Transverse colon (tissue), 4 donors: ENCODE measurements around the gene PDE4B. TPM values are rescaled to one million over a fixed set of nuclear protein-coding genes. Genes with fewer than 3 reads are reported as not detected.

ENCODE experiments used
- DNase-seq: peaks from one replicate; pipeline ENCODE4 v3.0.0-alpha.2; 2019
- H3K27ac ChIP-seq, 4 donors: fragments of 200-600 bp; sonication (generic); 2 replicates each; pipeline ENCODE4 v1.5.1; 2016 to 2018; ENCODE audit warnings: inconsistent platforms in 4 of 4
- H3K27me3 ChIP-seq: fragments of 200-600 bp; sonication (generic); 2 replicates; pipeline ENCODE4 v1.5.1; 2017; ENCODE audit warnings: inconsistent platforms
- H3K36me3 ChIP-seq, 4 donors: fragments of 200-600 bp; sonication (generic); 2 replicates each; pipeline ENCODE4 v1.5.1; 2017 to 2019; ENCODE audit warnings: inconsistent platforms in 4 of 4
- H3K4me1 ChIP-seq, 4 donors: fragments of 200-600 bp; sonication (generic); 2 replicates each; pipeline ENCODE4 v1.5.1; 2017 to 2020; ENCODE audit warnings: inconsistent platforms in 4 of 4
- H3K4me3 ChIP-seq, 4 donors: fragments of 200-600 bp; sonication (generic); 1 replicate in 1 of 4; 2 replicates in 3 of 4; pipeline versions ENCODE4 v1.5.1 to v1.6.1; 2017 to 2019; ENCODE audit warnings: inconsistent platforms in 4 of 4
- H3K9me3 ChIP-seq, 2 donors: fragments of 200-600 bp; sonication (generic); 2 replicates each; pipeline ENCODE4 v1.5.1; 2017 to 2019; ENCODE audit warnings: inconsistent platforms in 2 of 2
- EP300 ChIP-seq: sonication (generic); formaldehyde crosslinking; IDR thresholded peaks from one replicate; pipeline ENCODE4 v1.6.1; 2017; ENCODE audit warnings: antibody characterized with exemption, low read depth
- POLR2A ChIP-seq: fragments of 450-650 bp; IDR thresholded peaks from one replicate; pipeline ENCODE4 v1.6.1; 2016; ENCODE audit warnings: antibody characterized with exemption, mild to moderate bottlenecking, moderate library complexity
- POLR2AphosphoS5 ChIP-seq, 3 donors: sonication (generic); formaldehyde crosslinking; IDR thresholded peaks; one replicate each; pipeline ENCODE4 v1.6.1; 2016; ENCODE audit warnings: antibody characterized with exemption in 3 of 3
- WGBS, 2 donors: methylation state at CpG; one replicate each; pipeline ENCODE4 v1.1.5; 2018; ENCODE audit warnings: low coverage in 1 of 2; 5-methylcytosine and 5-hydroxymethylcytosine counted together
- in situ Hi-C, 4 donors: fragments of 200-750 bp; cut with MboI; loops; one replicate each; pipeline versions ENCODE4 v1.15.0 to v1.15.1; 2017; ENCODE audit warnings: low sequenced_read_pairs in 3 of 4, low pct_ligation_motif_present in 1 of 4, low pct_unique_long_range_greater_than_20kb in 1 of 4
- intact Hi-C: fragments of 100-400 bp; cut with DNase I; formaldehyde crosslinking; loops from one replicate; pipeline ENCODE4 v1.15.1; 2023; ENCODE audit warnings: low total_unique reads
- total RNA-seq, 4 donors: library from RNA; depleted of rRNA; stranded (reverse); fragments of >200 nt; gene quantifications; one replicate each; pipeline ENCODE4 v1.1.0, GENCODE V29; 2016
- TF ChIP-seq, protein P1 (sequence below), 5 experiments: fragments of 200-600 bp in 3 of 5; fragments of 450-650 bp in 2 of 5; sonication (generic) in 3 of 5; IDR thresholded peaks; 1 replicate in 2 of 5; 2 replicates in 3 of 5; pipeline ENCODE4 v1.5.1; 2016 to 2017; ENCODE audit warnings: antibody characterized with exemption in 5 of 5, inconsistent platforms in 3 of 5, mild to moderate bottlenecking in 2 of 5, moderate library complexity in 1 of 5

Gene PDE4B
- 10 to 100 TPM in 1 of 4 donors, 1 to 10 TPM in 3; 4.5 to 14.8 (median 6.5) TPM for total RNA-seq

DNA sequence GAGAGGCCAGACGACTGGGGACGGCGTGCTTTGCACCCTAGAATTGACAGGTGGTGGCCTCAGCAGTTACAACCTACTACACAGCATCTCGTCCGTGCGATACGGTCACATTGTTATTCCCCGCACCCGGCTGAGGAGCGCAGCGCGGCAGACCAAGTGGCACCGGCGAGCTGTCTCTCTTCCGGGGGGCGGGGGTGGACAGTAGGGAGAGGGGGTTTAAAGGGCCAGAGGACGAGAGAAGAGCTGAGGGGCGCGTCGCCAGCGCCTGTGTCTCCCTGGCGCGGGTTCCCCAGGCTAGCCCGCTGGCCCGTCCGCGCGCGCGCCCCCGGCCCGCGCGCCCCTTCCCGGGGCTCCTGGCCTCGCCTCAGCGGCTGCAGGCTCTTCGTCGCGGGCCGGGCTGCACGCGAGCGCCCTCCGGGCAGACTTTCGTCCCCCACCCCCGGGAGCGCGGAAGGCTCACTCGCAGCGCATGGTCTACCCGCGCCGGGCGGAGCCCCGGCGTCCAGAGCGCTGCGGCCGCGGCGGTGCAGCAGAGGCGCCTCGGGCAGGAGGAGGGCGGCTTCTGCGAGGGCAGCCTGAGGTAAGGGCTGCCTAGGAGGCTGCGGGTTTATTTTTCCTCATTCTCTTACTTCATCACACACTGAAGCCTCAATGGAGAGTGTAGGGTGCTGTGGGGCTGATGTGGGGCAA lies at the start of gene PDE4B:
Gene PDE4B (plus strand): TSS at position 227 of the 690 bp plus-strand sequence.
- H3K4me3 ChIP-seq, result peak within 1 kb of the TSS in 3 of 4 donors; percentile 30 to 52 (median 34)
- H3K4me1 ChIP-seq, result peaks cover 0 to 17% (median 5%) of the 10 kb centered on the region in 4 donors
- intact Hi-C loops (no loop called here), in situ Hi-C loops (no loop called here)
- peaks cover 6 to 11% of the 10 kb centered on the region in 2 donors for H3K9me3 ChIP-seq
- DNase-seq, result peak; percentile 24
- TF ChIP-seq, protein P1, sequence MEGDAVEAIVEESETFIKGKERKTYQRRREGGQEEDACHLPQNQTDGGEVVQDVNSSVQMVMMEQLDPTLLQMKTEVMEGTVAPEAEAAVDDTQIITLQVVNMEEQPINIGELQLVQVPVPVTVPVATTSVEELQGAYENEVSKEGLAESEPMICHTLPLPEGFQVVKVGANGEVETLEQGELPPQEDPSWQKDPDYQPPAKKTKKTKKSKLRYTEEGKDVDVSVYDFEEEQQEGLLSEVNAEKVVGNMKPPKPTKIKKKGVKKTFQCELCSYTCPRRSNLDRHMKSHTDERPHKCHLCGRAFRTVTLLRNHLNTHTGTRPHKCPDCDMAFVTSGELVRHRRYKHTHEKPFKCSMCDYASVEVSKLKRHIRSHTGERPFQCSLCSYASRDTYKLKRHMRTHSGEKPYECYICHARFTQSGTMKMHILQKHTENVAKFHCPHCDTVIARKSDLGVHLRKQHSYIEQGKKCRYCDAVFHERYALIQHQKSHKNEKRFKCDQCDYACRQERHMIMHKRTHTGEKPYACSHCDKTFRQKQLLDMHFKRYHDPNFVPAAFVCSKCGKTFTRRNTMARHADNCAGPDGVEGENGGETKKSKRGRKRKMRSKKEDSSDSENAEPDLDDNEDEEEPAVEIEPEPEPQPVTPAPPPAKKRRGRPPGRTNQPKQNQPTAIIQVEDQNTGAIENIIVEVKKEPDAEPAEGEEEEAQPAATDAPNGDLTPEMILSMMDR (IDR thresholded peaks at IDR 0.05), result no peak
- TF ChIP-seq POLR2AphosphoS5 (IDR thresholded peaks at IDR 0.05) (no peak), POLR2A (no peak), EP300 (no peak)
- peaks cover 50% of the 10 kb centered on the region for H3K27me3 ChIP-seq
- H3K36me3 ChIP-seq, result no peaks in the 10 kb centered on the region
- H3K27ac ChIP-seq, result no peak within 1 kb of the TSS
- 8% methylated on average over 32 of the region's 67 CpGs; no CpG with 5 or more reads in 1 of the 2 donors for WGBS, 2 donors

DNA sequence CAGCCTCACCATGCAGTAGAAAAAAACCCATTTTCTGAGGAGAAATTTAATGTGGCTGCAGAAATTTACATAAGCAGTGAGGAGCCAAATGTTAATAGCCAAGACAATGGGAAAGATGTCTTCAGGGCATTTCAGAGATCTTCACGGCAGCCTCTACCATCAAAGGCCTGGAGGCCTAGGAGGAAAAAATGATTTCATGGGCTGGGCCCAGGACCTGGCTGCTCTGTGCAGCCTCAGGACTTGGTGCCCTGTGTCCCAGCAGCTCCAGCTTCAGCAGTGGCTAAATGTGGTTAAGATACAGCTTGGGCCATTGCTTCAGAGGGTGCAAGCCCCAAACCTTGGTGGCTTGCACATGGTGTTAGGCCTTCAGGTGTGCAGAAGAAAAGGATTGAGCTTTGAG lies 48.0 kb upstream of the PDE4B start:
- in situ Hi-C loops (no loop called here), intact Hi-C loops (no loop called here)
- WGBS, 2 donors, result 100% methylated on average over 1 of the region's 1 CpG; no CpG with 5 or more reads in 1 of the 2 donors
- Histone ChIP-seq H3K36me3 (no peaks in the 10 kb centered on the region), H3K4me3 (no peak overlapping the region), H3K27ac (no peak overlapping the region), H3K4me1 (no peaks in the 10 kb centered on the region), H3K27me3 (no peaks in the 10 kb centered on the region), H3K9me3 (peaks cover 0 to 4% of the 10 kb centered on the region in 2 donors)
- no peak for DNase-seq
- TF ChIP-seq, protein P1 (IDR thresholded peaks at IDR 0.05), result no peak
- no peak for TF ChIP-seq EP300
- TF ChIP-seq POLR2AphosphoS5 (IDR thresholded peaks at IDR 0.05), result no peak
- no peak for TF ChIP-seq POLR2A

DNA sequence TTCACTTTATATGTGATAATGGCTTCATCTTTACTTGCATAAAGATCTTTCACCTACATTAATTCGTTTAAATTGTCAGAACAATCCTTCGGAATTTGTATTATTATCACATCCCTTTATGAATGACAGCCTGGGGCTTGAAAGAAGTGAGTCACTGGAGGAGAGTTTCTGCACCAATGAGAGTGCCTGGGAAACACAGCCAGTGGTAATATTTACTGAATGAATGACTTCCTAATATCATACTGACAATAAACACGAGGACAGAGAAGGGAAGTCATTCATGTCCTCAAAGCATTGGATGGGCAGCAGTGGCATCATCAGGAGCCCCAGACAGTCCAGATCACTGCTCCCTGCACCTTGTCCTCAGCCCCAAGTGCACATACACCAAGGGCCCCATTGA lies 40.7 kb upstream of the PDE4B start:
- H3K27ac ChIP-seq, result no peak overlapping the region
- H3K36me3 ChIP-seq, result no peaks in the 10 kb centered on the region
- no peaks in the 10 kb centered on the region for H3K27me3 ChIP-seq
- DNase-seq, result no peak
- H3K4me1 ChIP-seq, result peaks cover 0 to 16% (median 5%) of the 10 kb centered on the region in 4 donors
- in situ Hi-C loops (no loop called here), intact Hi-C loops (no loop called here)
- no peak overlapping the region for H3K4me3 ChIP-seq
- TF ChIP-seq, protein P1 (IDR thresholded peaks at IDR 0.05), result no peak
- TF ChIP-seq POLR2A (no peak), EP300 (no peak), POLR2AphosphoS5 (IDR thresholded peaks at IDR 0.05) (no peak)
- no peaks in the 10 kb centered on the region for H3K9me3 ChIP-seq
- WGBS, 2 donors, result 50 to 52% methylated on average over 2 to 3 of the region's 3 CpGs

DNA sequence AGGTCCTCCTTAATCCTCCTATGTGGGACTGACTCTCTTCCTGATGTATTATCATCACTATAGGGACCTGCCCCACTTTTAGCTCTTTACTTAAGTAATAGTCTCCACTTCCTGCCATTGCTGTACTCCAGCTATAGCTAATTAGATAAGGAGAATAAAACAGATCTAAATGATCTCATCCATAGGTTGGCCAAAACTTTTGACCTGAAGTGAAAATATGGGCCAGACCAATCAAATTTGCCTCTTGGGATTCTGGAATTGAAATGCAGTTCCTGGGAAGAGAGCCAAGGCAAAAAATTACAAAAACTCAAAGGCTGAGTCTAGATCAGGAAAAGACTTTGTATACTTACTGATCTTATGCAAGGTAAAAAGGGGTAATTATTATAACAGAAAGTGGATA lies 36.1 kb upstream of the PDE4B start:
- TF ChIP-seq POLR2A, result no peak
- TF ChIP-seq POLR2AphosphoS5 (IDR thresholded peaks at IDR 0.05), result no peak
- no peak for TF ChIP-seq EP300
- TF ChIP-seq, protein P1 (IDR thresholded peaks at IDR 0.05), result no peak
- DNase-seq, result no peak

More for the DNA sequence above, 36.1 kb upstream of the PDE4B start:
- Histone ChIP-seq H3K36me3 (no peaks in the 10 kb centered on the region), H3K9me3 (no peaks in the 10 kb centered on the region), H3K4me3 (no peak overlapping the region), H3K4me1 (peaks cover 0 to 37% (median 5%) of the 10 kb centered on the region in 4 donors), H3K27me3 (no peaks in the 10 kb centered on the region), H3K27ac (peak overlapping the region in 2 of 4 donors; percentile 53 to 60)
- in situ Hi-C loops (no loop called here), intact Hi-C loops (no loop called here)
